Lung (tissue), 12 donors: ENCODE results near the gene CDH26. TPM values are rescaled to one million over a fixed set of nuclear protein-coding genes. Genes with fewer than 3 reads are reported as not detected.

Experiments used
- ATAC-seq: fragments of 200-7000 bp; cut with Tn5 transposase; one replicate; pipeline ENCODE4 v1.9.1; 2020; ENCODE audit warnings: moderate number of reproducible peaks; ENCODE audit not compliant: insufficient read depth, low FRiP score
- DNase-seq, 3 donors: peaks; one replicate each; pipeline ENCODE4 v3.0.0-alpha.2; 2013 to 2017
- H3K27ac ChIP-seq, 2 donors: one replicate each; pipeline ENCODE4 v1.5.1; 2013; ENCODE audit warnings: mild to moderate bottlenecking in 2 of 2, moderate library complexity in 2 of 2, control low read depth in 1 of 2, inconsistent platforms in 1 of 2, low read depth in 1 of 2, low read length in 1 of 2
- H3K27me3 ChIP-seq, 3 donors: one replicate each; pipeline ENCODE4 v1.5.1; 2013; ENCODE audit warnings: low read length in 2 of 3; ENCODE audit not compliant: control insufficient read depth in 3 of 3, insufficient read depth in 3 of 3
- H3K36me3 ChIP-seq, 4 donors: one replicate each; pipeline ENCODE4 v1.5.1; 2013; ENCODE audit warnings: low read length in 4 of 4, mild to moderate bottlenecking in 1 of 4, moderate library complexity in 1 of 4; ENCODE audit not compliant: control insufficient read depth in 4 of 4, insufficient read depth in 4 of 4
- H3K4me1 ChIP-seq, 5 donors: one replicate each; pipeline ENCODE4 v1.5.1; 2013; ENCODE audit warnings: low read length in 5 of 5, mild to moderate bottlenecking in 2 of 5, moderate library complexity in 1 of 5; ENCODE audit not compliant: control insufficient read depth in 5 of 5, insufficient read depth in 5 of 5
- H3K4me3 ChIP-seq: one replicate; pipeline ENCODE4 v1.5.1; 2013; ENCODE audit warnings: mild to moderate bottlenecking, control low read depth, moderate library complexity
- H3K9ac ChIP-seq, 2 donors: one replicate each; pipeline ENCODE4 v1.5.1; 2013; ENCODE audit warnings: low read length in 2 of 2, control low read depth in 1 of 2; ENCODE audit not compliant: insufficient read depth in 1 of 2
- H3K9me3 ChIP-seq, 4 donors: one replicate each; pipeline ENCODE4 v1.5.1; 2013; ENCODE audit warnings: low read length in 3 of 4, mild to moderate bottlenecking in 1 of 4, moderate library complexity in 1 of 4; ENCODE audit not compliant: control insufficient read depth in 4 of 4, insufficient read depth in 3 of 4
- WGBS, 2 donors: extraction: QIAGEN DNeasy Blood & Tissue Kit; methylation state at CpG; one replicate each; pipeline ENCODE4 v1.1.7; 2013; 5-methylcytosine and 5-hydroxymethylcytosine counted together
- polyA plus RNA-seq, 2 donors: library from polyadenylated mRNA; stranded (reverse); fragments of 200-250 nt; gene quantifications; one replicate each; pipeline ENCODE4 v1.2.1, GENCODE V29; 2013
- total RNA-seq, 2 donors: library from RNA; depleted of rRNA in 1 of 2; stranded (reverse); fragments of >200 nt in 1 of 2; gene quantifications; one replicate each; pipeline ENCODE4 v1.2.1, GENCODE V29; 2014 to 2021
- TF ChIP-seq, protein P1 (sequence below): IDR thresholded peaks from 2 replicates; pipeline ENCODE4 v1.5.1; 2012; ENCODE audit warnings: mild to moderate bottlenecking; ENCODE audit errors: control extremely low read depth, extremely low read depth
- donor health status: control.
- donor health status: control.
- donor health status: Bipolar disorder and iron deficiency.
- donor health status: healthy.
- donor health status: DM: yes; HTN: yes; CAD: no.

Gene CDH26
- total and polyA plus RNA-seq, 4 donors, result 5.7 to 11.3 (median 7.8) TPM

DNA sequence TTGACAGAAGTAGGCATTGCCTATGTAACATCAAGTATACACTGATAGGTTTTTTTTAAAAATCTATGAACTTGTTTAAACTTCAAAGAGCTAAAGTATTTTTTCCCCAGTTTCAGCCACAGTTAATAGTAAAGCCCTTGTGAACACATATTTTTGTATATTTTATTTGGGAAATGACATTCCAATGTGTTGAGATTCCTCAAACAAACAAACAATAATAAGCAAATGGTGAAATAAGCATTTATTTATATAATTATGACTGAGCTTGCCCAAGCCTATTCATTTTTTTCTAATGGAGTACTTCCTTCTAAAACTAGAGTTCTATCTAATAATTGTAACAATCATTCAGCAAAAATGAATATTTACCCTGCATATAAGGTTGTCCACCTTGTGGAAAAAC is 37.3 kb upstream of the CDH26 start:
- no peak overlapping the region for H3K4me3 ChIP-seq
- no peak for ATAC-seq
- H3K4me1 ChIP-seq, result peaks cover 0 to 10% (median 0%) of the 10 kb centered on the region in 5 donors
- H3K27me3 ChIP-seq, result no peaks in the 10 kb centered on the region
- DNase-seq, result no peak
- no peaks in the 10 kb centered on the region for H3K36me3 ChIP-seq
- H3K9me3 ChIP-seq, result no peaks in the 10 kb centered on the region
- no peak overlapping the region for H3K9ac ChIP-seq
- TF ChIP-seq, protein P1, sequence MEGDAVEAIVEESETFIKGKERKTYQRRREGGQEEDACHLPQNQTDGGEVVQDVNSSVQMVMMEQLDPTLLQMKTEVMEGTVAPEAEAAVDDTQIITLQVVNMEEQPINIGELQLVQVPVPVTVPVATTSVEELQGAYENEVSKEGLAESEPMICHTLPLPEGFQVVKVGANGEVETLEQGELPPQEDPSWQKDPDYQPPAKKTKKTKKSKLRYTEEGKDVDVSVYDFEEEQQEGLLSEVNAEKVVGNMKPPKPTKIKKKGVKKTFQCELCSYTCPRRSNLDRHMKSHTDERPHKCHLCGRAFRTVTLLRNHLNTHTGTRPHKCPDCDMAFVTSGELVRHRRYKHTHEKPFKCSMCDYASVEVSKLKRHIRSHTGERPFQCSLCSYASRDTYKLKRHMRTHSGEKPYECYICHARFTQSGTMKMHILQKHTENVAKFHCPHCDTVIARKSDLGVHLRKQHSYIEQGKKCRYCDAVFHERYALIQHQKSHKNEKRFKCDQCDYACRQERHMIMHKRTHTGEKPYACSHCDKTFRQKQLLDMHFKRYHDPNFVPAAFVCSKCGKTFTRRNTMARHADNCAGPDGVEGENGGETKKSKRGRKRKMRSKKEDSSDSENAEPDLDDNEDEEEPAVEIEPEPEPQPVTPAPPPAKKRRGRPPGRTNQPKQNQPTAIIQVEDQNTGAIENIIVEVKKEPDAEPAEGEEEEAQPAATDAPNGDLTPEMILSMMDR, result no peak
- H3K27ac ChIP-seq, result no peak overlapping the region

DNA sequence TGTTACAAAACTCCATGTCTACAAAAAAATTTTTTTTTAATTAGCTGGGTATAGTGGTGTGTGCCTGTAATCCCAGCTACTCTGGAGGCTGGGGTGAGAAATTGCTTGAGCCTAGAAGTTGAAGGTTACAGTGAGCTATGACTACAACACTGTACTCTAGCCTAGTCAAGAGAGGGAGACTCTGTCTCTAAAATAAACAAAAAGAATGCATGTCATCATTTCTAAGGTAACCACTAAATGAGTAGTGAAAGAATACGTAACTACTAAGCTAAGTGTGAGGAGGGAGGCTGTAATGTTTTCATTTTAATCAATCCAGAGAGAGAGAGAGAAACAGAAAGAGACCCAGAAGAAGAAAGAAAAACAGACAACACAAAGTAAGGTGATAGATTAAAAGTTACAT is 34.7 kb upstream of the CDH26 start:
- Histone ChIP-seq H3K36me3 (no peaks in the 10 kb centered on the region), H3K27ac (no peak overlapping the region), H3K4me1 (peaks cover 0 to 20% (median 0%) of the 10 kb centered on the region in 5 donors), H3K9ac (no peak overlapping the region), H3K9me3 (no peaks in the 10 kb centered on the region), H3K4me3 (no peak overlapping the region), H3K27me3 (no peaks in the 10 kb centered on the region)
- WGBS, 2 donors, result 86 to 94% methylated on average over 1 of the region's 1 CpG
- TF ChIP-seq, protein P1, result no peak
- ATAC-seq, result no peak
- no peak for DNase-seq

DNA sequence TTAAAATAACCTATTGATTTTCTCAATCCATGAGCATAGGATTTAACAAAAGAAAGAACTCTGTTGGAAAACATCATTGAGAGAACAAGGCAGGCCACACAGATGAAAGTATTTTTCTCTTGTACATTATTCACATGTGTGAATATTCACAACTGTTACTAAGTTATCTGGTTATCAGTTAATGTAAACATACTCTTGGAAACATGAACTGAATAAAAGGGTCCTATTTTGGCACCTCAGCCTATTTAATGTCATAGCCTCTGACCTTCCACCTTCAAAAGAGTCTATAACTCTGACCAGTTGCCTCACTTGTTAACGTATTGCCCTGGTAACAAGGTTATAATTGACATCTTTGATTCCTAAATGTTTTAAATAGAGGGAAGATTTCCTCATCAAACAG is 32.9 kb upstream of the CDH26 start:
- Histone ChIP-seq H3K4me3 (no peak overlapping the region), H3K36me3 (no peaks in the 10 kb centered on the region), H3K27me3 (no peaks in the 10 kb centered on the region), H3K9me3 (no peaks in the 10 kb centered on the region), H3K27ac (no peak overlapping the region), H3K4me1 (peaks cover 0 to 20% (median 0%) of the 10 kb centered on the region in 5 donors), H3K9ac (no peak overlapping the region)
- no peak for ATAC-seq
- TF ChIP-seq, protein P1, result no peak
- WGBS, 2 donors, result 81 to 86% methylated on average over 1 of the region's 1 CpG
- DNase-seq, result no peak

DNA sequence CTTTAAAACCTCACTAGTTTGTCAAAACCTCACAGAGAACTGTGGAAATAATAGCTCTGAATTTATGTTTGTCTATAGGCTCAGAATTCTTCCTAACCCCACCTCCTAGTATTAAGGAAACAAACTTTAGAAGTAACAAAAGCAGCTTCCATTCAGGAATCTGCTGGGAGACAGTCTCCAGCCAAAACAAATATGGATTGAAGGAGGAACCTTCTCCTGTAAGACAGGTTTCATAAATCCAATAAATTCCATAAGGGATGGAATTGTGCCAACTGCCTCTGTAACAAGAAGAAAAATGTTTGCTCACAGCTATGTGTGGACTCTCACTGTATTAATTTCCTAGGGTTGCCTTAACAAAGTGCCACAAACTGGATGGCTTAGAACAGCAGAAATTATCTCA is 32.3 kb upstream of the CDH26 start:
- ATAC-seq (no peak), DNase-seq (peak in 2 of 3 donors; percentile 54 to 68)
- no peak overlapping the region for H3K27ac ChIP-seq
- no peaks in the 10 kb centered on the region for H3K36me3 ChIP-seq
- peaks cover 0 to 20% (median 0%) of the 10 kb centered on the region in 5 donors for H3K4me1 ChIP-seq
- H3K9ac ChIP-seq, result no peak overlapping the region
- no peaks in the 10 kb centered on the region for H3K9me3 ChIP-seq
- no peak overlapping the region for H3K4me3 ChIP-seq
- no peaks in the 10 kb centered on the region for H3K27me3 ChIP-seq
- TF ChIP-seq, protein P1, result no peak
